HG02571 (cell line): ENCODE measurements around the gene LFNG.

ENCODE experiments used
- ATAC-seq: cut with Tn5 transposase; IDR thresholded peaks from one replicate; pipeline ENCODE4 v1.9.1; 2021; ENCODE audit warnings: mild to moderate bottlenecking, moderate library complexity; ENCODE audit not compliant: unreplicated experiment

LFNG gene

GRCh38 chr7:2502647-2502966 lies 17.0 kb upstream of the LFNG start:
- no peak for ATAC-seq

GRCh38 chr7:2503056-2503941 lies 16.3 kb upstream of the LFNG start:
- no peak for ATAC-seq

DNA sequence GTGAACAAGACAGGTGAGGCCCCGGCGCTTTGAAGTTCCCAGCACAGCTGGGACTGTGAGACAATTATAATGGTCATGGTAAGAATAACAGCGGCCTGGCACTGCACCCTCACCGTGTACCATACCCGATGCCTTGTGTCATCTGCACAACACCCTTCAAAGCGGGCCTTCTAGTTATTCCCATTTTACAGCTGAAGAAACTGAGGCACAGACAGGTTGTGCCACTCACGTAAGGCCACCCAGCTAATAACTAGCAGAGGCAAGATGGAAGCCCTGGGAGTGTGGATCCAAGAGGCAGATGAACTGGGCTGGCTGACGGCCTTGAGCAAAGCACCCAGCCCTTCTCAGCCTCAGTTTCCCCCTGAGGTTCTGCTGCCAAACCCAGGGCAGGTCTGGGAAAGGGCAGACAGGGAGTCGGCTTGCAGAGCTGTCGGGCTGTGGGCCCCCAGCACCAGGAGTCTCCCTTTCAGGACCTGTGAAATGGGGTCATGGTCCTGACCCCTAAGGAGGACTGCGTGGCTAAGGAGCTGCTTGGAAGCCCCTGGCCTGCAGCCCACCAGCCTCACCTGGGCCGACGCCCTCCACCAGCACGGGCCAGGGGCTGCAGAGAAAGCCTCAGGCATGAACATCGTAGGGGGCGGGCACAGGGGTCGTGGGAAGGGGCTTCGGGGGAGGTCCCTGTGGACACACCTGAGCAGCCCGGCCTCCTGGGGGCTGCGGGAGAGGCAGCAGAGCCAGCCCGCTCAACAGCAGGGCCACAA lies 15.3 kb upstream of the LFNG start:
- no peak for ATAC-seq

GRCh38 chr7:2504889-2505375 lies 14.6 kb upstream of the LFNG start:
- no peak for ATAC-seq

DNA sequence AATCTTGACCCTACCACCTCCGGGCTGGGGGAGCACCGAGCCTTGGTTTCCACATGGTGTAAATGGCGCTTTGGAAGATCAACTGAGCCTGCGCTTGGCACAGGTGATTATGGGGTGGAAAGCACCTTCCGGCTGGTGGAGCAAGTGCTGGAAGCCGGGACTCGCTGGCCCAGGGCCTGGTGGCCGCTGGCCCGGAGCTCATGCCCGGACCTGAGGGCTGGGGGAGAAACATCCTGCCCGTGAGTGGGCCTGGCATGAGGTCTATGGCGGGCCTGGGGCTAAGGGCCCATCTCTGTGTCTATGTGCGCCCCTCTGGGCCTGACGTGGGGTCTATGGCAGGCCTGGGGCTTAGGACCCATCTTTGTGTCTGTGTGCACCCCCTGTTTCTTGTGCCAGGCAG lies 14.2 kb upstream of the LFNG start:
- no peak for ATAC-seq

DNA sequence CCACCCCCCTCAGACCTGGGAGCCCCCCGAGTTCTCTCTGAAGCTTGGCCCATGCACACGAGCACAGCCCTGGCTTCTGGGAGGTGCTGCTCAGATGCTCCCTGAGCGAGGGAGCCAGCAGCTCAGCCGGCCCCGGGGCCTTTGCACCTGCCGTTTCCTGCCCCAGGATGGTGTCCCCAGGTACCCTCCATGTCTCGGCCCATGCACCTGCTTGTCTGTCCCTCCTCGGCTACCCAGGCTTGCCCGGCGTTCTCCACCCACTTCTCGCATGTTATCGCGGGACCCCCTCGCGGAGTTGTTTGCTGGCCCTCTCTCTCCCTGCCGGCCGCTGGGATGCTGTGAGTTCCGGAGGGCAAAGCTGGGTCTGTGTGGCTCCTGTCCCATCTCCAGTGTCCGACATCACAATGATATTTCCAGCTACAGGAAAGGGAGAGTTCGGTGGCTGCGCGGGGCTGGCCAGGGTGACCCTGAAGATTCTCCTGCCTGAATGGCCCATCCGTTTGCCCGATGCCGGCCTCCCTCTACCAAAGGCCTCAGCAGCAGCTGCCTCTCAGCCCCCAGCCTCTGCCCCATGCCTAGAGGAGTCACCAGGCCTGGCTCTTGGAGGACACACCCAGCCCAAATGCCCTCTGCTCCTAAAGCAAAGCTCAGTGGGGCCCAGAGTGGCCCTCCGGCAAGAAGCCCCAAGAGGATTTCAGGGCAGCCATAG lies 12.2 kb upstream of the LFNG start:
- ATAC-seq = no peak

DNA sequence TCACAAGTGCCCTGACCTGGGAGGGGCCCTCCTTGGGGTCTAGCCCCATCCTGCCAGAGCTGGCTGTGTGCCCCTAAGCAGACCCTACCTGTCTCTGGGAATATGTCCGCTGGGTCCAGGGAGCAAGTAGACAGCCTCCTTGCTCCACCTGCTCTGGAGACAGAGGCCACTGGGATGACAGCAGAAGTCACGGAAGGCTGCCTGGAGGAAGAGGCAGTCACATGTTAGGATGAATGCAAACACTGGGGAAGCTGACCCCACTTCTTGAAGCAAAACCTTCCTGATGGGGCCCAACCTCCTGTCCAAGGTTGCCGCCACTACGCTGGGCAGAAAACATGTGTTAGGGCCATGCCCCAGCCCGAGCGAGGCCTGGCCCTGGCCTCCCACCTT lies 11.7 kb upstream of the LFNG start:
- no peak for ATAC-seq

DNA sequence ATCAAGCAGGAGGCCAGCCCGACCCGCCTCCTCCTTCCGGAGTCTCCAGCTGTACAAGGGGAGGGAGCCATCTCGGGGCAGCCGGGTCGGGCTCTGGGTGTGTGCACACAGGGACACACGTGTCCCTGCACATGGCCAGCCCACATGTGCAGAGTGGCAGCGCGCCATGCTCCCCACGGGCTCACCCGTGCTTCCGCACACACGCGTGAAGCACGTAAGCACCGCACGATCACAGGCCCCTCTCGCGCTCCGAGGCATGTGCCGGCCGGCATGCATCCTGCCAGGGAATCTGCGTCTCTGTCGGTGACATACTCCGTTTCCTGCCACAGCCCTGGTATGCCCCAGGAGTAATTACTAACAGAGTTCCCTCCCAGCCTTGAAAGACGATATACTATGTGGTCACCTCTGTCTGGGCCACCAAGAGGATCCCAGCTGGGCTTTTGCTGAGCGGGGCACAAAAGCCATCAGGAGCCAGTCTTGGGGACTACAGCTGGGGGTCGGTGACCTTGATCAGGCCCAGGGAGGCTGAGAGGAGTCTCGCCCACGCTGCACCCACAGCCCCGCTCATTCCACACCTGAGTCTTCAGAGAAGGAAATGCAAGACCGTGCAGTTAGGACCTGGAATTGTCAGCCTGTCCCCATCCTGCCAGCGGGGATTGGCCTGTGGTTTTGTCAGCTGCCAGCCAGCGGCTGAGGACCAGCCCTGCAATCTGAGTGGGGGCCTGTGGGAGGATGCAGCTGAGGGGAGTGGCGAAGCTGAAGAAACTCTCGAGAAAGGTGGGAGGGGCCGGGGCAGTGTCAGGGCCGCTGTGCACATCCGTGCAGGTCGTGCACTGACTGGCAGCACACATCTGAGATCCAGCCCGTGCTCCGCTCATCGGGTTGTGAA lies 11.0 kb upstream of the LFNG start:
- ATAC-seq = no peak

DNA sequence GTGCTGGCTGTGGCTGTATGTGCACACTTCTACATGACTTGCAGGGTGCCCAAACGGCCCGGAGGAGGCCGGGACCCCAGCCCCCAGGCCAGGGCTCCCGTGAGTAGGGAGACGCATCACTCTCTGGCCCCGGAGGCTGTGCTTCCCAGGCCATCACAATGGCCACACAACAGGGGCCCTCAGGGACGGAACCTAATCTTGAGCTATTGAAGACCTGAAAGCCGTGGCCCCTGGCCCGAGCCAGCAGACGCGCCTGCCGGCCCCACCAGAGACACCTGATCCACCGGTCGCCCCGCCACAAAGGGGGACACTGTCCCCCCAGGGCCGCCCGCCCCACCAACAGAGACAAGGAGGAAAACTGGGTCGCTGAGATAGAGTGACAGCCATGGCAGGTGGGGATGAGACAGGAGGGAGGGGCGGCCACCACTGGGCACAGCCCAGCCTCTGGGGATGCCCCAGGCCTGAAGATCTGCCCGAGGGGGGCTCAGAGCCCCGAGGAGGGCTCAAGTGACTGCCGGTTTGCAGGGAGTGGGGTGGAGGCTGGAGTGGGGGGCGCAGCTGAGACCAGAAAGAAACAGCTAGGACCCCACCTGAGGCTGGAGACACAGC lies 10.2 kb upstream of the LFNG start:
- no peak for ATAC-seq

DNA sequence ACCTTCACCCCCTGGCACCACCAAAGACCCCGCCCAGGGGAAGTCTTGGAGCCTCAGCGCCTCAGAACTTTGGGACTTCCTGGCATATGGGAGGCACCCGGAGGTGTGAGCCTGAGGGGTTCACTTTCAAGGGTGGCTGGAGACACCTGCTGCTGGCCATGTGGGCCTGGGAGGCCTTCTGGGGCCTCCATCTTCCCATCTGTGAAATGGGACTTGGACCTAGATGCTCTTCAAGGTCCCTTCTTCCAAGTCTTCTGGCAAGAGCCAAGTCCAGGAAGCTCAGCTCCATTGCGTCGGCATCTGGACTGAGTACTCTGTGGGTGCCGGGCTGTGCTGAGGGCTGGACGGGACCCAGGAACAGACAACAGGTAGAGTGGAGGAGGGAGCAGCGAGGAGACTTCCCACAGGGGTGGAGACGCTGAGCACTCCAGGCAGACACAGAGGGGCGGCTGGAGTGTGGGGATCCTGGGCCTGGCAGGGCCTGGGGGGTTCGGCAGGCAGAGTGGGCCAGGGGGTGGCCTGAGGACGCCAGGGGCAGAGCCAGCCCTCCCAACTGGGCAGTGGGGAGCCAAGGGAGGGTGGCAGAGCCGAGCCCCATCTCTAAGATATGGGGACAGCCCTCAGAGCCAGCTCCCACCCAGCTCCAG lies 9.3 kb upstream of the LFNG start:
- ATAC-seq = no peak

- ATAC-seq = no peak
These were observed 8.4 kb upstream of the LFNG start for GRCh38 chr7:2510909-2511768.

DNA sequence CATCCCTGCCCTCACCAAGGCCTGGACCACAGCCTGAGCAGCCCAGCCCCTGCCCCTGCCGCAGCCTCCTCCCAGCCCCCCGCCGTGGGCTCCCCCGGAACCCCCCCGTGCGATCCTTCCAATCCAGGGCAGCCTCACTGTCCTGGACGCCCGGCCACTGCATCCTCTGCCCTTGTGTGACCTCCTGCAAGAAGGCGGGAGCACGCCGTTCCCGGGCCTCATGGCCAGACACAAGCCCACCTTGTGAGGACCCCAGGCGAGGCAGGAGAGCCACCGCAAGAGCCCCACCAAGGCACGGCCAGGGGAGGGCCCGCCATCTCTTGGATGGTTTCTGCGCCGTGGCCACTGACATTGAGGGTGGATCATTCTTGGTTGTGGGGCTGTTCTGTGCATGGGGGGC lies 7.8 kb upstream of the LFNG start:
- no peak for ATAC-seq

DNA sequence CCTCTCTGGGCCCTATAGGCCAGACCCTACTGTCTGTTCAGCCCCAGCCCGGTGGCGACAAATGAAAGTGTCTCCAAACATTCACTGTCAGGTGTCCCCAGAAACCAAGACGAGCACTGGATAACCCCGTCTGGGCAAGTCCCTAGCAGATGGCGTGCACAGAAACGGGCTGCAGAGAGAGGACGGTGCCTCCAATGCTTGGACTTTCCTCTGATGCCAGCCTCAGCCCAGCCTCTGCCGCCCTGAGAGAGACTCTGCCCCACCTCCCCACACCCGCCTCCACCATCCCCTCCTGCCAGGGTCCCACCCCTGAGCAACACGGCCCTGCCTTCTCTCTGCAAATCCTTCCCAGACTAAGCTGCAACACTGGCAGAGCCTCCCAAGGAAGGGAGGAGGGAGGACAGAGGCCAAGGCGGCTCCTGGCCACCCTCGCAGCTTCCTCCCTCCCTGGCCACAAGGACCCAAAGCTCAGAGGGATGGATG lies 7.4 kb upstream of the LFNG start:
- ATAC-seq = no peak

GRCh38 chr7:2512713-2513112 lies 6.9 kb upstream of the LFNG start:
- ATAC-seq = no peak

DNA sequence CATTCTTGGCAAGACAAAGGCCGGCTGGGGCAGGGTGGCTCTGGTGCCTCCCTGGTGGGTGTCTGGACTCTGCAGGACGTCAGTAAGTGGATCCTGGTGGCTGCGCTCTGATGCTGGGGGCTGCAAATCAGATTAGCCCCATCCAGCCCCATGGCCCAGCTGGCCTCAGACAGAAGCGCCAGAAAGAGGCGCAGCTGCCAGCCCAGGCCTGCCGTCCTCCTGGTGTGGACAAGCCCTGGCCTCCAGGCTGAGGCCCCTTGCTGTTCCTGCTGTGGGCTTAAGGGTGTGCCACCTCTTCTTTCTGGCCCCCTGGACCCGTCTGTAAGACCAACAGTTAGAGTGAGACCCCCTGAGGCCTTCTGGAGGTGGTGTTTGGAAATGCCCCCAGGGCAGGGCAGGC lies 5.9 kb upstream of the LFNG start:
- ATAC-seq = no peak

DNA sequence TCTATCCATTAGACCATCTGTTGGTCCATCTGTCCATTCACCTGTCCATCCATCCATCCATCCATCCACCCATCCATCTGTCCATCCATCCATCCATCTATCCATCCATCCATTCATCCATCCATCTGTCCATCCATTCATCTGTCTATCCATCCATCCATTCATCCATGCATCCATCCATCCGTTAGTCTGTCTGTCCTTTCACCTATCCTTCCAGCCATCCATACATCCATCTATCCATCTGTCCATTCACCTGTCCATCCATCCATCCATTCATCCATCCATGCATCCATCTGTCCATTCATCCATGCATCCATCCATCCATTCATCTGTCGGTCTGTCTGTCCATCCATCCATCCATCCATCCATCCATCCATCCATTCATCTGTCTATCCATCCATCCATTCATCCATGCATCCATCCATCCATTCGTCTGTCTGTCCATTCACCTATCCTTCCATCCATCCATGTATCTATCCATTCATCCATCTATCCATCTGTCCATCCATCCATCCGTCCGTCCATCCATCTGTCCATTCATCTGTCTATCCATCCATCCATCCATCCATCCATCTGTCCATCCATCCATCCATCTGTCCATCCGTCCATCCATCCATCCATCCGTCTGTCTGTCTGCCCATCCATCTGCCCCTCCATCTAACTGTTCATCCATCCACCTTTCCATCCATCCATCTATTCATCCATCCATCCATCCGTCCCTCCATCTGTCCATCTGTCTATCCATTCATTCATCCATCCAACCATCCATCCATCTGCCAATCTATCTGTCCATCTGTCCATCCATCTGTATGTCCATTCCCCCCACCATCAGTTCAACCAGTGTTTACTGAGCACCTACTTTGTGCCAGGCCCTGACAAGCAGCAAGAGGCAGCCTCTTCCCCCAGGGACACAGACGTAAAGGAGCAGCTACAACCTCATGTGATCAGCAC lies 4.8 kb upstream of the LFNG start:
- no peak for ATAC-seq

DNA sequence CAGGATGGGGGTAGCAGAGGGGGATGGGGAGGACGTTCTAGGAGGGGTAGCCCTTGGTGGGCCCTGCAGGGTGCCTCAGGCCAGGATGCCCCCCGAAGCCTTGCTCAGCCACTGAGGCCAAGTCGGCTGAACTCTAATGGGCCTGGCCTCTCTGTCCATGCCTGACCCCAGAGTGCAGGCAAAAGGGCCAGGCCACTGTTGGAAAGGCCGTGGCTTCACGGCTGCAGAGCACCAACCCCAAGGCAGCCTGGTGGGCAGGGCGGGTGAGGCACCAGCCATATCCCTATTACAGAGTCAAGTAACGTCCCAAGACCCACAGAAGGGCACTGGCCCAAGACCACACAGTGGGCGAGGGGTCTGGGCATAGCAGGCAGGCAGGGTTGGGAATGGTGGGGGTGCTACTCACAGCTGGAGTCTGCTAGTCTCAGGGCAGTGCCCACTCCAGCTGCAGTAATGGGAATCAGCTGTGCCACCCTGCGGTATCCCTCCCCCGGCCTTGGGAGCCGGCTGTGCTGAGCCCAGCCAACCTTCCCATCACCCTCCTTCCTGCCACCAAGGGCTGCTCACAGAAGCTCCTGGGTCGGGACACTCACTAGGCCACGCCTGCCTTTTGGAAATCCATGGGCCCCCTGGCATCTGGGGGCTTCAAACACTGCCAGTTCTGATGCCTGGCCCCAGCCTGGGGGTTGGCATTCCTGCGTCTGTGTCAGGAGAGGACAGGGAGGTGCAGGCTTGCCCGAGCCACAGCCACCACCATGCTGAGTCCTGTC lies 4.0 kb upstream of the LFNG start:
- no peak for ATAC-seq
